T-cell (primary cell): ENCODE measurements around the gene ADAM21. TPM values are rescaled to one million over a fixed set of nuclear protein-coding genes. Genes with fewer than 3 reads are reported as not detected.
"Not testable (repeated sequence)": the region's sequence is repeated elsewhere in the genome, so short reads cannot be mapped to it uniquely, and the experiment has no call there.

Experiments used
- ATAC-seq, 4 experiments: fragments of 200-7000 bp in 3 of 4; fragments of 150-1000 bp in 1 of 4; cut with Tn5 transposase; replicated peaks in 1 of 4; 1 replicate in 3 of 4; 2 replicates in 1 of 4; pipeline ENCODE4 v1.10.0; 2021; ENCODE audit warnings: moderate library complexity in 3 of 4, mild to moderate bottlenecking in 2 of 4, moderate number of reproducible peaks in 1 of 4
- CTCF ChIA-PET, 2 donors: fragments of 300-600 bp; sonication (Branson Sonifier 250); formaldehyde crosslinking; loops; one replicate each; lab custom pipeline; 2022; ENCODE audit warnings: antibody characterized with exemption in 2 of 2; lab: Charles Lee
- POLR2A ChIA-PET, 2 donors: fragments of 300-600 bp; sonication (Branson Sonifier 250); formaldehyde crosslinking; loops; one replicate each; lab custom pipeline; 2022; ENCODE audit warnings: antibody characterized with exemption in 2 of 2; lab: Charles Lee
- DNase-seq, 35 experiments: peaks; one replicate each; pipeline versions ENCODE4 v3.0.0 to v3.0.0-alpha.2; 2013 to 2023
- H3K27ac ChIP-seq: one replicate; pipeline ENCODE4 v1.5.1; 2013; ENCODE audit warnings: low read length
- H3K27me3 ChIP-seq, 2 experiments: replicated peaks in 1 of 2; 1 replicate in 1 of 2; 2 replicates in 1 of 2; pipeline versions ENCODE4 v1.6.1 to v1.7.0; 2013; ENCODE audit warnings: low read length in 1 of 2, mixed read lengths in 1 of 2; ENCODE audit not compliant: control insufficient read depth in 2 of 2, insufficient read depth in 2 of 2; ENCODE audit errors: extremely low read depth in 1 of 2
- H3K36me3 ChIP-seq, 2 donors: 1 replicate in 1 of 2; 2 replicates in 1 of 2; pipeline versions ENCODE4 v1.6.1 to v1.7.0; 2013; ENCODE audit warnings: low read length in 1 of 2; ENCODE audit not compliant: control insufficient read depth in 2 of 2, insufficient read depth in 1 of 2; ENCODE audit errors: extremely low read depth in 1 of 2
- H3K4me1 ChIP-seq, 2 experiments: 1 replicate in 1 of 2; 2 replicates in 1 of 2; pipeline versions ENCODE4 v1.6.1 to v1.7.0; 2013; ENCODE audit warnings: low read length in 2 of 2, mixed read lengths in 1 of 2; ENCODE audit not compliant: insufficient read depth in 2 of 2, control insufficient read depth in 1 of 2; ENCODE audit errors: extremely low read depth in 1 of 2
- H3K4me3 ChIP-seq, 2 donors: 1 replicate in 1 of 2; 2 replicates in 1 of 2; pipeline versions ENCODE4 v1.5.1 to v1.7.0; 2013; ENCODE audit warnings: mild to moderate bottlenecking in 2 of 2, low read length in 1 of 2, moderate library complexity in 1 of 2; ENCODE audit not compliant: control insufficient read depth in 1 of 2; ENCODE audit errors: extremely low read depth in 1 of 2
- H3K9me3 ChIP-seq: 2 replicates; pipeline ENCODE4 v1.7.0; 2013
- H3K27ac Mint-ChIP-seq, 2 donors: one replicate each; pipeline ENCODE4 v1.8.0; 2020 to 2021; ENCODE audit warnings: mild to moderate bottlenecking in 2 of 2, mixed read lengths in 2 of 2
- H3K27me3 Mint-ChIP-seq, 2 donors: one replicate each; pipeline ENCODE4 v1.8.0; 2021 to 2022; ENCODE audit warnings: mixed read lengths in 2 of 2
- H3K36me3 Mint-ChIP-seq: one replicate; pipeline ENCODE4 v1.8.0; 2021; ENCODE audit warnings: mixed read lengths
- H3K4me1 Mint-ChIP-seq, 3 donors: one replicate each; pipeline ENCODE4 v1.8.0; 2020 to 2022; ENCODE audit warnings: mixed read lengths in 3 of 3, mild to moderate bottlenecking in 1 of 3
- H3K4me3 Mint-ChIP-seq, 3 donors: one replicate each; pipeline ENCODE4 v1.8.0; 2020 to 2022; ENCODE audit warnings: mild to moderate bottlenecking in 3 of 3, mixed read lengths in 3 of 3, moderate library complexity in 3 of 3
- H3K9me3 Mint-ChIP-seq, 3 donors: one replicate each; pipeline ENCODE4 v1.8.0; 2020 to 2022; ENCODE audit warnings: mixed read lengths in 3 of 3
- WGBS: methylation state at CpG from one replicate; pipeline ENCODE4 v1.1.5; 2013; ENCODE audit warnings: missing lambda C conversion rate; ENCODE audit not compliant: insufficient coverage; 5-methylcytosine and 5-hydroxymethylcytosine counted together
- total RNA-seq, 35 experiments: library from RNA in 6 of 35; stranded (reverse) in 6 of 35; fragments of 120-200 nt in 1 of 35; gene quantifications; one replicate each; pipeline versions ENCODE4 v1.2.1 to v1.2.4 and lab custom pipeline; 2013 to 2026

The ADAM21 gene
- total RNA-seq, 5 donors from 2014 or later (not counting 1 experiment from before 2014, with no cell fraction given), result 0.12 to 0.14 TPM; not detected in 3

GRCh38 chr14:70416725-70417349, 35.1 kb upstream of the ADAM21 start, which contains the start of gene SYNJ2BP:
Gene SYNJ2BP (minus strand): TSS chr14:70417090. CDS start chr14:70416963, 127 bp downstream.
- Histone ChIP-seq H3K9me3 (no peaks in the 10 kb centered on the region), H3K27ac (peak within 1 kb of the TSS; percentile 65), H3K4me3 (peak within 1 kb of the TSS; percentile 79 to 99), H3K4me1 (peaks cover 10 to 12% of the 10 kb centered on the region in 2 experiments), H3K27me3 (peaks cover 0 to 2% of the 10 kb centered on the region in 2 experiments), H3K36me3 (peaks cover 4 to 6% of the 10 kb centered on the region in 2 donors)
- peaks cover 5 to 6% of the 10 kb centered on the region in 2 donors for H3K27me3 Mint-ChIP-seq
- peaks cover 44 to 46% (median 44%) of the 10 kb centered on the region in 3 donors for H3K4me1 Mint-ChIP-seq
- H3K36me3 Mint-ChIP-seq, result peaks cover 13% of the 10 kb centered on the region
- ChIA-PET POLR2A (no interaction called here), CTCF (no interaction called here)
- 2% methylated on average over 20 of the region's 22 CpGs for whole genome bisulfite sequencing
- H3K4me3 Mint-ChIP-seq, result peak within 1 kb of the TSS; percentile 92 to 97 (median 92)
- no peaks in the 10 kb centered on the region for H3K9me3 Mint-ChIP-seq
- ATAC-seq, result peak; percentile 89 to 99 (median 97)
- DNase-seq, result peak; percentile 24 to 71 (median 46)
- peak within 1 kb of the TSS; percentile 91 to 93 for H3K27ac Mint-ChIP-seq

GRCh38 chr14:70419270-70419931, 32.6 kb upstream of the ADAM21 start:
- POLR2A ChIA-PET, H3K4me3 Mint-ChIP-seq: not testable (repeated sequence)

GRCh38 chr14:70422538-70422937, 29.4 kb upstream of the ADAM21 start:
- WGBS, result 100% methylated on average over 2 of the region's 2 CpGs
- Mint-ChIP-seq H3K4me1 (peaks cover 0 to 1% (median 0%) of the 10 kb centered on the region in 3 donors), H3K4me3 (no peak overlapping the region), H3K27me3 (peaks cover 9 to 12% of the 10 kb centered on the region in 2 donors), H3K27ac (no peak overlapping the region), H3K36me3 (no peaks in the 10 kb centered on the region), H3K9me3 (peaks cover 0 to 4% (median 0%) of the 10 kb centered on the region in 3 donors)
- Histone ChIP-seq H3K9me3 (no peaks in the 10 kb centered on the region), H3K27ac (no peak overlapping the region), H3K4me3 (no peak overlapping the region), H3K4me1 (peaks cover 0 to under 1% of the 10 kb centered on the region in 2 experiments), H3K36me3 (no peaks in the 10 kb centered on the region), H3K27me3 (peaks cover 0 to 2% of the 10 kb centered on the region in 2 experiments)
- no peak for DNase-seq
- ATAC-seq, result no peak
- ChIA-PET POLR2A (no interaction called here), CTCF (no interaction called here)

More at GRCh38 chr14:70419270-70419931, 32.6 kb upstream of the ADAM21 start:
- H3K27me3 ChIP-seq, ATAC-seq, H3K9me3 ChIP-seq, H3K9me3 Mint-ChIP-seq, H3K4me3 ChIP-seq, H3K27ac ChIP-seq, CTCF ChIA-PET, H3K27ac Mint-ChIP-seq, H3K36me3 ChIP-seq, DNase-seq, H3K36me3 Mint-ChIP-seq: not testable (repeated sequence)
- Mint-ChIP-seq H3K4me1 (peaks cover 25 to 27% (median 26%) of the 10 kb centered on the region in 3 donors), H3K27me3 (peaks cover 9 to 12% of the 10 kb centered on the region in 2 donors)
- H3K4me1 ChIP-seq, result peaks cover 10 to 12% of the 10 kb centered on the region in 2 experiments
- WGBS, result 33% methylated on average over 2 of the region's 4 CpGs

- no peaks in the 10 kb centered on the region for H3K4me1 Mint-ChIP-seq
- DNase-seq, result no peak
- peaks cover 2% of the 10 kb centered on the region for H3K9me3 ChIP-seq
- 0% methylated on average over 1 of the region's 1 CpG for WGBS
- no peaks in the 10 kb centered on the region for H3K36me3 Mint-ChIP-seq
- no peak overlapping the region for H3K27ac Mint-ChIP-seq
- no peak overlapping the region for H3K4me3 ChIP-seq
- no peaks in the 10 kb centered on the region for H3K36me3 ChIP-seq
- ATAC-seq, result no peak
- no peak overlapping the region for H3K4me3 Mint-ChIP-seq
- H3K4me1 ChIP-seq, result no peaks in the 10 kb centered on the region
- peaks cover 3 to 6% (median 3%) of the 10 kb centered on the region in 3 donors for H3K9me3 Mint-ChIP-seq
- H3K27me3 Mint-ChIP-seq, result peaks cover 11 to 22% of the 10 kb centered on the region in 2 donors
- peaks cover 0 to 2% of the 10 kb centered on the region in 2 experiments for H3K27me3 ChIP-seq
- POLR2A ChIA-PET, result no interaction called here
- CTCF ChIA-PET, result no interaction called here
- no peak overlapping the region for H3K27ac ChIP-seq
Measured at GRCh38 chr14:70425354-70425753, 26.6 kb upstream of the ADAM21 start.

- H3K4me3 ChIP-seq, H3K36me3 Mint-ChIP-seq, H3K27me3 ChIP-seq, ATAC-seq, H3K4me1 Mint-ChIP-seq, DNase-seq, H3K4me3 Mint-ChIP-seq, H3K27ac Mint-ChIP-seq, H3K4me1 ChIP-seq, POLR2A ChIA-PET, H3K9me3 ChIP-seq, H3K27ac ChIP-seq, CTCF ChIA-PET, H3K36me3 ChIP-seq: not testable (repeated sequence)
- 55% methylated on average over 2 of the region's 4 CpGs for WGBS
- H3K27me3 Mint-ChIP-seq, result peaks cover 20 to 29% of the 10 kb centered on the region in 2 donors
- H3K9me3 Mint-ChIP-seq, result peaks cover 8 to 17% (median 13%) of the 10 kb centered on the region in 3 donors
Measured at GRCh38 chr14:70426555-70426954, 25.4 kb upstream of the ADAM21 start.

- H3K27ac ChIP-seq, result no peak overlapping the region
- Mint-ChIP-seq H3K36me3 (peaks cover 13% of the 10 kb centered on the region), H3K4me3 (no peak overlapping the region), H3K27me3 (peaks cover 24 to 27% of the 10 kb centered on the region in 2 donors), H3K9me3 (peaks cover 28 to 36% (median 31%) of the 10 kb centered on the region in 3 donors), H3K27ac (no peak overlapping the region), H3K4me1 (no peaks in the 10 kb centered on the region)
- no peak for ATAC-seq
- no peak overlapping the region for H3K4me3 ChIP-seq
- peaks cover 0 to 2% of the 10 kb centered on the region in 2 experiments for H3K27me3 ChIP-seq
- peaks cover 2% of the 10 kb centered on the region for H3K9me3 ChIP-seq
- CTCF ChIA-PET, result no interaction called here
- H3K36me3 ChIP-seq, result no peaks in the 10 kb centered on the region
- WGBS, result 63% methylated on average over 1 of the region's 4 CpGs
- no peaks in the 10 kb centered on the region for H3K4me1 ChIP-seq
- no peak for DNase-seq
- POLR2A ChIA-PET, result no interaction called here
Measured at GRCh38 chr14:70436867-70437266, 15.1 kb upstream of the ADAM21 start.
